ENCODE measurements around the gene FIGN. TPM values are rescaled to one million over a fixed set of nuclear protein-coding genes. Genes with fewer than 3 reads are reported as not detected.

The FIGN gene
- total and polyA plus RNA-seq, 2 of the 13 experiments (the other 11 are each of a cell fraction or from before 2014, with no cell fraction given) = 6.6 to 6.7 TPM

GRCh38 chr2:163734881-163735684 is 725 bp downstream of the FIGN start (continued):
- TF ChIP-seq FOXA3 (CRISPR knock-in tag; IDR thresholded peaks at IDR 0.05) (peak; percentile 82), EP300 (IDR thresholded peaks at IDR 0.05; ENCODE audit: low read depth in 2 of 2, low read length in 2 of 2) (no peak), EP300 (CRISPR knock-in tag; IDR thresholded peaks at IDR 0.05; ENCODE audit: borderline replicate concordance) (no peak), ZNF296 (CRISPR knock-in tag; conservative IDR thresholded peaks at IDR 0.05) (no peak), ZNF710 (CRISPR knock-in tag; IDR thresholded peaks at IDR 0.05; ENCODE audit: borderline replicate concordance) (peak; percentile 63; the same call in 1 of the 2 replicates), ETS1 (CRISPR knock-in tag; IDR thresholded peaks at IDR 0.05) (peak; percentile 19; the same call in 1 of the 2 replicates), ZNF772 (CRISPR knock-in tag; IDR thresholded peaks at IDR 0.05) (no peak), PRMT3 (CRISPR knock-in tag; IDR thresholded peaks at IDR 0.05; ENCODE audit: borderline replicate concordance, low read depth) (no peak), ZNF768 (CRISPR knock-in tag; IDR thresholded peaks at IDR 0.05) (no peak), ZNF839 (CRISPR knock-in tag; IDR thresholded peaks at IDR 0.05; ENCODE audit: borderline replicate concordance) (no peak), FOXP1 (IDR thresholded peaks at IDR 0.05) (no peak), FOXP1 (CRISPR knock-in tag; IDR thresholded peaks at IDR 0.05) (no peak), ZNF3 (CRISPR knock-in tag; IDR thresholded peaks at IDR 0.05) (no peak), SNRNP70 (IDR thresholded peaks at IDR 0.05; ENCODE audit: low read depth, low read length) (no peak), ZNF597 (CRISPR knock-in tag; IDR thresholded peaks at IDR 0.05) (no peak), CC2D1A (CRISPR knock-in tag; IDR thresholded peaks at IDR 0.05) (no peak), CEBPB (IDR thresholded peaks at IDR 0.05; ENCODE audit: borderline replicate concordance, low read depth, low read length) (no peak), MXD4 (CRISPR knock-in tag; IDR thresholded peaks at IDR 0.05) (no peak), ZNF264 (CRISPR knock-in tag; IDR thresholded peaks at IDR 0.05) (peak; percentile 20), ZNF232 (CRISPR knock-in tag; IDR thresholded peaks at IDR 0.05; ENCODE audit: borderline replicate concordance) (no peak)
- TF ChIP-seq, protein P1, sequence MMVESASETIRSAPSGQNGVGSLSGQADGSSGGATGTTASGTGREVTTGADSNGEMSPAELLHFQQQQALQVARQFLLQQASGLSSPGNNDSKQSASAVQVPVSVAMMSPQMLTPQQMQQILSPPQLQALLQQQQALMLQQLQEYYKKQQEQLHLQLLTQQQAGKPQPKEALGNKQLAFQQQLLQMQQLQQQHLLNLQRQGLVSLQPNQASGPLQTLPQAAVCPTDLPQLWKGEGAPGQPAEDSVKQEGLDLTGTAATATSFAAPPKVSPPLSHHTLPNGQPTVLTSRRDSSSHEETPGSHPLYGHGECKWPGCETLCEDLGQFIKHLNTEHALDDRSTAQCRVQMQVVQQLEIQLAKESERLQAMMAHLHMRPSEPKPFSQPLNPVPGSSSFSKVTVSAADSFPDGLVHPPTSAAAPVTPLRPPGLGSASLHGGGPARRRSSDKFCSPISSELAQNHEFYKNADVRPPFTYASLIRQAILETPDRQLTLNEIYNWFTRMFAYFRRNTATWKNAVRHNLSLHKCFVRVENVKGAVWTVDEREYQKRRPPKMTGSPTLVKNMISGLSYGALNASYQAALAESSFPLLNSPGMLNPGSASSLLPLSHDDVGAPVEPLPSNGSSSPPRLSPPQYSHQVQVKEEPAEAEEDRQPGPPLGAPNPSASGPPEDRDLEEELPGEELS (CRISPR knock-in tag; IDR thresholded peaks at IDR 0.05) = peak; percentile 26
- TF ChIP-seq, protein P2, sequence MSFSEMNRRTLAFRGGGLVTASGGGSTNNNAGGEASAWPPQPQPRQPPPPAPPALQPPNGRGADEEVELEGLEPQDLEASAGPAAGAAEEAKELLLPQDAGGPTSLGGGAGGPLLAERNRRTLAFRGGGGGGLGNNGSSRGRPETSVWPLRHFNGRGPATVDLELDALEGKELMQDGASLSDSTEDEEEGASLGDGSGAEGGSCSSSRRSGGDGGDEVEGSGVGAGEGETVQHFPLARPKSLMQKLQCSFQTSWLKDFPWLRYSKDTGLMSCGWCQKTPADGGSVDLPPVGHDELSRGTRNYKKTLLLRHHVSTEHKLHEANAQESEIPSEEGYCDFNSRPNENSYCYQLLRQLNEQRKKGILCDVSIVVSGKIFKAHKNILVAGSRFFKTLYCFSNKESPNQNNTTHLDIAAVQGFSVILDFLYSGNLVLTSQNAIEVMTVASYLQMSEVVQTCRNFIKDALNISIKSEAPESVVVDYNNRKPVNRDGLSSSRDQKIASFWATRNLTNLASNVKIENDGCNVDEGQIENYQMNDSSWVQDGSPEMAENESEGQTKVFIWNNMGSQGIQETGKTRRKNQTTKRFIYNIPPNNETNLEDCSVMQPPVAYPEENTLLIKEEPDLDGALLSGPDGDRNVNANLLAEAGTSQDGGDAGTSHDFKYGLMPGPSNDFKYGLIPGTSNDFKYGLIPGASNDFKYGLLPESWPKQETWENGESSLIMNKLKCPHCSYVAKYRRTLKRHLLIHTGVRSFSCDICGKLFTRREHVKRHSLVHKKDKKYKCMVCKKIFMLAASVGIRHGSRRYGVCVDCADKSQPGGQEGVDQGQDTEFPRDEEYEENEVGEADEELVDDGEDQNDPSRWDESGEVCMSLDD (CRISPR knock-in tag; IDR thresholded peaks at IDR 0.05; ENCODE audit: borderline replicate concordance) = no peak

All from HepG2 (cell line).